NB4 (cell line): ENCODE data around the gene NFAM1.

ENCODE experiments used
- DNase-seq: peaks from one replicate; pipeline ENCODE4 v3.0.0; 2010; ENCODE audit warnings: low read depth
- H3K4me3 ChIP-seq: one replicate; pipeline ENCODE4 v1.5.1; 2011; ENCODE audit warnings: mild to moderate bottlenecking, low read depth, low read length, moderate library complexity
- CTCF ChIP-seq: IDR thresholded peaks from one replicate; pipeline ENCODE4 v1.5.1; 2012; ENCODE audit warnings: low read depth, low read length
- MAX ChIP-seq: IDR thresholded peaks from 2 replicates; pipeline ENCODE4 v1.6.1; 2011; ENCODE audit warnings: low read depth, low read length
- MYC ChIP-seq: IDR thresholded peaks from 2 replicates; pipeline ENCODE4 v1.6.1; 2011; ENCODE audit warnings: low read depth, low read length
- POLR2A ChIP-seq: IDR thresholded peaks from 2 replicates; pipeline ENCODE4 v1.6.1; 2011; ENCODE audit warnings: mild to moderate bottlenecking; ENCODE audit not compliant: insufficient read length; ENCODE audit errors: extremely low read depth

NFAM1 gene

GRCh38 chr22:42416671-42417230 is 15.5 kb downstream of the NFAM1 start:
- DNase-seq = peak; percentile 49
- TF ChIP-seq POLR2A = no peak
- TF ChIP-seq MAX = no peak
- TF ChIP-seq CTCF = no peak
- TF ChIP-seq MYC = no peak
- no peak overlapping the region for H3K4me3 ChIP-seq

GRCh38 chr22:42414565-42415303 is 17.5 kb downstream of the NFAM1 start:
- no peak overlapping the region for H3K4me3 ChIP-seq
- peak; percentile 76 for DNase-seq
- no peak for TF ChIP-seq CTCF
- no peak for TF ChIP-seq MYC
- TF ChIP-seq MAX = no peak
- TF ChIP-seq POLR2A = no peak

GRCh38 chr22:42414021-42414420 is 18.2 kb downstream of the NFAM1 start:
- H3K4me3 ChIP-seq = no peak overlapping the region
- TF ChIP-seq MAX (no peak), POLR2A (no peak), MYC (no peak), CTCF (no peak)
- DNase-seq = no peak

GRCh38 chr22:42412744-42413333 is 19.4 kb downstream of the NFAM1 start:
- H3K4me3 ChIP-seq = no peak overlapping the region
- DNase-seq = no peak
- TF ChIP-seq CTCF (no peak), MYC (no peak), POLR2A (no peak), MAX (no peak)

GRCh38 chr22:42410708-42411107 is 21.5 kb downstream of the NFAM1 start:
- TF ChIP-seq CTCF = no peak
- H3K4me3 ChIP-seq = no peak overlapping the region
- no peak for DNase-seq
